Activated T-helper 1 cell treated with anti-CD3 and anti-CD28 coated beads, Interleukin-12 subunit alpha, Interleukin-12 subunit beta, Interleukin-2, Interleukin-4 antibody, amounts not matched to agents 30 ng/mL and 10 ng/mL and 1 ng/mL, durations not matched to agents 14 hours and 24 hours and 36 hours (primary cell): ENCODE measurements around the gene KANSL3. TPM values are rescaled to one million over a fixed set of nuclear protein-coding genes. Genes with fewer than 3 reads are reported as not detected.
"Not testable (repeated sequence)": the region's sequence is repeated elsewhere in the genome, so short reads cannot be mapped to it uniquely, and the experiment has no call there.

Experiments used
- DNase-seq: peaks from one replicate; pipeline ENCODE4 v3.0.0; 2021; ENCODE audit warnings: low spot score
- H3K27ac Mint-ChIP-seq: one replicate; pipeline ENCODE4 v1.8.0; 2021; ENCODE audit warnings: mild to moderate bottlenecking, mixed read lengths
- H3K27me3 Mint-ChIP-seq: one replicate; pipeline ENCODE4 v1.8.0; 2022; ENCODE audit warnings: mild to moderate bottlenecking, moderate library complexity, mixed read lengths; ENCODE audit not compliant: insufficient read depth
- H3K36me3 Mint-ChIP-seq: one replicate; pipeline ENCODE4 v1.8.0; 2021; ENCODE audit warnings: low read depth, mixed read lengths
- H3K4me1 Mint-ChIP-seq: one replicate; pipeline ENCODE4 v1.8.0; 2021; ENCODE audit warnings: low read depth, mixed read lengths
- H3K4me3 Mint-ChIP-seq: one replicate; pipeline ENCODE4 v1.8.0; 2021; ENCODE audit warnings: mild to moderate bottlenecking, moderate library complexity, mixed read lengths
- H3K9me3 Mint-ChIP-seq: one replicate; pipeline ENCODE4 v1.8.0; 2021; ENCODE audit warnings: mixed read lengths
- intact Hi-C: fragments of 100-400 bp; cut with micrococcal nuclease; formaldehyde crosslinking; loops from one replicate; pipeline ENCODE4 v1.15.1; 2024
- total RNA-seq: library from RNA; stranded (reverse); gene quantifications from 2 replicates; pipeline ENCODE4 v1.2.3, GENCODE V29; 2022

Gene KANSL3
- total RNA-seq, 1 donor from 2014 or later: 55.0 TPM

GRCh38 chr2:96665717-96666116 is 27.6 kb upstream of the KANSL3 start:
- H3K36me3 Mint-ChIP-seq, H3K4me3 Mint-ChIP-seq, H3K27me3 Mint-ChIP-seq, DNase-seq, H3K4me1 Mint-ChIP-seq, H3K9me3 Mint-ChIP-seq, intact Hi-C loops, H3K27ac Mint-ChIP-seq: not testable (repeated sequence)

GRCh38 chr2:96665083-96665569 is 27.0 kb upstream of the KANSL3 start:
- Mint-ChIP-seq H3K9me3 (no peaks in the 10 kb centered on the region), H3K36me3 (no peaks in the 10 kb centered on the region), H3K27me3 (no peaks in the 10 kb centered on the region), H3K4me3 (no peak overlapping the region), H3K4me1 (no peaks in the 10 kb centered on the region), H3K27ac (no peak overlapping the region)
- intact Hi-C loops: no loop called here
- no peak for DNase-seq

- no peak overlapping the region for H3K4me3 Mint-ChIP-seq
- intact Hi-C loops: no loop called here
- H3K27ac Mint-ChIP-seq: no peak overlapping the region
- H3K9me3 Mint-ChIP-seq: no peaks in the 10 kb centered on the region
- H3K4me1 Mint-ChIP-seq: no peaks in the 10 kb centered on the region
- no peaks in the 10 kb centered on the region for H3K36me3 Mint-ChIP-seq
- H3K27me3 Mint-ChIP-seq: no peaks in the 10 kb centered on the region
- no peak for DNase-seq
These were observed 26.3 kb upstream of the KANSL3 start for GRCh38 chr2:96664366-96664925.

- intact Hi-C loops: no loop called here
- H3K27ac Mint-ChIP-seq: no peak overlapping the region
- no peaks in the 10 kb centered on the region for H3K4me1 Mint-ChIP-seq
- no peak overlapping the region for H3K4me3 Mint-ChIP-seq
- no peaks in the 10 kb centered on the region for H3K36me3 Mint-ChIP-seq
- H3K27me3 Mint-ChIP-seq: no peaks in the 10 kb centered on the region
- DNase-seq: no peak
- no peaks in the 10 kb centered on the region for H3K9me3 Mint-ChIP-seq
These were observed 25.7 kb upstream of the KANSL3 start for GRCh38 chr2:96663829-96664228.

GRCh38 chr2:96663177-96663576 is 25.1 kb upstream of the KANSL3 start:
- no peaks in the 10 kb centered on the region for H3K36me3 Mint-ChIP-seq
- no peak overlapping the region for H3K4me3 Mint-ChIP-seq
- no peaks in the 10 kb centered on the region for H3K9me3 Mint-ChIP-seq
- DNase-seq: no peak
- no peak overlapping the region for H3K27ac Mint-ChIP-seq
- intact Hi-C loops: no loop called here
- H3K4me1 Mint-ChIP-seq: no peaks in the 10 kb centered on the region
- peaks cover 2% of the 10 kb centered on the region for H3K27me3 Mint-ChIP-seq

- Mint-ChIP-seq H3K36me3 (no peaks in the 10 kb centered on the region), H3K27ac (no peak overlapping the region), H3K9me3 (no peaks in the 10 kb centered on the region), H3K4me3 (no peak overlapping the region), H3K4me1 (no peaks in the 10 kb centered on the region), H3K27me3 (peaks cover 2% of the 10 kb centered on the region)
- no peak for DNase-seq
- intact Hi-C loops: no loop called here
These were observed 24.2 kb upstream of the KANSL3 start for GRCh38 chr2:96662360-96662759.

- H3K36me3 Mint-ChIP-seq: no peaks in the 10 kb centered on the region
- no peaks in the 10 kb centered on the region for H3K9me3 Mint-ChIP-seq
- no peaks in the 10 kb centered on the region for H3K4me1 Mint-ChIP-seq
- no peak for DNase-seq
- no peak overlapping the region for H3K4me3 Mint-ChIP-seq
- H3K27ac Mint-ChIP-seq: no peak overlapping the region
- intact Hi-C loops: no loop called here
- H3K27me3 Mint-ChIP-seq: peaks cover 2% of the 10 kb centered on the region
These were observed 23.2 kb upstream of the KANSL3 start for GRCh38 chr2:96661324-96661723.

GRCh38 chr2:96656540-96656939 is 18.4 kb upstream of the KANSL3 start:
- DNase-seq: no peak
- Mint-ChIP-seq H3K4me3 (no peak overlapping the region), H3K9me3 (no peaks in the 10 kb centered on the region), H3K36me3 (no peaks in the 10 kb centered on the region), H3K4me1 (no peaks in the 10 kb centered on the region), H3K27me3 (peaks cover 7% of the 10 kb centered on the region), H3K27ac (no peak overlapping the region)
- intact Hi-C loops: no loop called here

- Mint-ChIP-seq H3K27me3 (peaks cover 10% of the 10 kb centered on the region), H3K36me3 (no peaks in the 10 kb centered on the region), H3K4me3 (no peak overlapping the region), H3K9me3 (no peaks in the 10 kb centered on the region), H3K4me1 (no peaks in the 10 kb centered on the region), H3K27ac (no peak overlapping the region)
- intact Hi-C loops: no loop called here
- no peak for DNase-seq
These were observed 17.4 kb upstream of the KANSL3 start for GRCh38 chr2:96655526-96655925.

- H3K36me3 Mint-ChIP-seq, H3K9me3 Mint-ChIP-seq, intact Hi-C loops, DNase-seq, H3K4me1 Mint-ChIP-seq, H3K27ac Mint-ChIP-seq, H3K4me3 Mint-ChIP-seq: not testable (repeated sequence)
- peaks cover 10% of the 10 kb centered on the region for H3K27me3 Mint-ChIP-seq
These were observed 16.7 kb upstream of the KANSL3 start for GRCh38 chr2:96654791-96655190.

- Mint-ChIP-seq H3K4me1 (no peaks in the 10 kb centered on the region), H3K4me3 (no peak overlapping the region), H3K27ac (no peak overlapping the region), H3K27me3 (peaks cover 9% of the 10 kb centered on the region), H3K36me3 (no peaks in the 10 kb centered on the region), H3K9me3 (no peaks in the 10 kb centered on the region)
- no peak for DNase-seq
- intact Hi-C loops: no loop called here
These were observed 13.7 kb upstream of the KANSL3 start for GRCh38 chr2:96651793-96652192.

- Mint-ChIP-seq H3K4me1 (no peaks in the 10 kb centered on the region), H3K27ac (no peak overlapping the region), H3K27me3 (peaks cover 17% of the 10 kb centered on the region), H3K4me3 (no peak overlapping the region), H3K36me3 (no peaks in the 10 kb centered on the region), H3K9me3 (no peaks in the 10 kb centered on the region)
- no peak for DNase-seq
- intact Hi-C loops: no loop called here
These were observed 11.2 kb upstream of the KANSL3 start for GRCh38 chr2:96649342-96649741.

- no peaks in the 10 kb centered on the region for H3K36me3 Mint-ChIP-seq
- H3K9me3 Mint-ChIP-seq: no peaks in the 10 kb centered on the region
- no peak for DNase-seq
- intact Hi-C loops: no loop called here
- peaks cover 21% of the 10 kb centered on the region for H3K27me3 Mint-ChIP-seq
- no peak overlapping the region for H3K27ac Mint-ChIP-seq
- no peaks in the 10 kb centered on the region for H3K4me1 Mint-ChIP-seq
- no peak overlapping the region for H3K4me3 Mint-ChIP-seq
These were observed 10.3 kb upstream of the KANSL3 start for GRCh38 chr2:96648306-96648930.

GRCh38 chr2:96647681-96648080 is 9.6 kb upstream of the KANSL3 start:
- intact Hi-C loops: no loop called here
- Mint-ChIP-seq H3K27me3 (peaks cover 21% of the 10 kb centered on the region), H3K9me3 (no peaks in the 10 kb centered on the region), H3K27ac (no peak overlapping the region), H3K4me3 (no peak overlapping the region), H3K36me3 (no peaks in the 10 kb centered on the region), H3K4me1 (no peaks in the 10 kb centered on the region)
- DNase-seq: no peak
